ENCODE results near the gene EEPD1. TPM values are rescaled to one million over a fixed set of nuclear protein-coding genes. Genes with fewer than 3 reads are reported as not detected.
"Not testable (repeated sequence)": the region's sequence is repeated elsewhere in the genome, so short reads cannot be mapped to it uniquely, and the experiment has no call there.

The EEPD1 gene
- total RNA-seq, 1 donor, result 4.1 TPM

- Histone ChIP-seq H3K9me3 (ENCODE audit: low read depth, low read length) (no peaks in the 10 kb centered on the region), H3K4me1 (ENCODE audit: insufficient read depth, low read length) (peaks cover 52% of the 10 kb centered on the region), H3K4me3 (ENCODE audit: low read length) (no peak overlapping the region), H3K27me3 (ENCODE audit: insufficient read depth, low read length) (no peaks in the 10 kb centered on the region)
These were observed 33.9 kb upstream of the EEPD1 start for GRCh38 chr7:36119005-36119706.

DNA sequence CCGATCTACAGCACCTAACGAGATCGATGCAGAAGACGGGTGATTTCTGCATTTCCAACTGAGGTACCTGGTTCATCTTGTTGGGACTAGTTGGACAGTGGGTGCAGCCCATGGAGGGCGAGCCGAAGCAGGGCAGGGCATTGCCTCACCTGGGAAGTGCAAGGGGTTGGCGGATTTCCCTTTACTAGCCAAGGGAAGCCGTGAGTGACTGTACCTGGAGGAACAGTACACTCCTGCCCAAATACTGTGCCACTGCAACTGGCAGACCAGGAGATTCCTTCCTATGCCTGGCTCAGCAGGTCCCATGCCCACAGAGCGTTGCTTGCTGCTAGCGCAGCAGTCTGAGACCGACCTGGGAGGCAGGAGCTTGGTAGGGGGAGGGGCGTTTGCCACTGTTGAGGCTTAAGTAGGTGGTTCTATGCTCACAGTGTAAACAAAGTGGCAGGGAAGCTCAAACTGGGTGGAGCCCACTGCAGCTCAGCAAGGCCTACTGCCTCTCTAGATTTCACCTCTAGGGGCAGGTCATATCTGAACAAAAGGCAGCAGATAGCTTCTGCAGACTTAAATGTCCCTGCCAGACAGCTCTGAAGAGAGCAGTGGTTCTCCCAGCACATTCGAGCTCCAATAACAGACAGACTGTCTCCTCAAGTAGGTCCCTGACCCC lies 32.9 kb upstream of the EEPD1 start:
- H3K4me3 ChIP-seq (ENCODE audit: low read length); H3K27me3 ChIP-seq (ENCODE audit: insufficient read depth, low read length); H3K9me3 ChIP-seq (ENCODE audit: low read depth, low read length): not testable (repeated sequence)
- peaks cover 52% of the 10 kb centered on the region for H3K4me1 ChIP-seq (ENCODE audit: insufficient read depth, low read length)

DNA sequence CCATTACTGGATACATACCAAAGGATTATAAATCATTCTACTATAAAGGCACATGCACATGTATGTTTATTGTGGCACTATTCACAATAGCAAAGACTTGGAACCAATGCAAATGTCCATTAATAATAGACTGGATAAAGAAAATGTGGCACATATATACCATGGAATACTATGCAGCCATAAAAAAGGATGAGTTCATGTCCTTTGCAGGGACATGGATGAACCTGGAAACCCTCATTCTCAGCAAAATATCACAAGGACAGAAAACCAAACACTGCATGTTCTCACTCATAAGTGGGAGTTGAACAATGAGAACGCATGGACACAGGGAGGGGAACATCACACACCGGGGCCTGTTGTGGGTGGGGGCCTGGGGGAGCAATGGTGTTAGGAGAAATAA lies 27.4 kb upstream of the EEPD1 start:
- H3K9me3 ChIP-seq (ENCODE audit: low read depth, low read length); H3K4me1 ChIP-seq (ENCODE audit: insufficient read depth, low read length); H3K4me3 ChIP-seq (ENCODE audit: low read length); H3K27me3 ChIP-seq (ENCODE audit: insufficient read depth, low read length): not testable (repeated sequence)

- Histone ChIP-seq H3K27me3 (ENCODE audit: insufficient read depth, low read length) (no peaks in the 10 kb centered on the region), H3K4me1 (ENCODE audit: insufficient read depth, low read length) (no peaks in the 10 kb centered on the region), H3K4me3 (ENCODE audit: low read length) (no peak overlapping the region), H3K9me3 (ENCODE audit: low read depth, low read length) (no peaks in the 10 kb centered on the region)
These were observed 25.8 kb upstream of the EEPD1 start for GRCh38 chr7:36127075-36127740.

DNA sequence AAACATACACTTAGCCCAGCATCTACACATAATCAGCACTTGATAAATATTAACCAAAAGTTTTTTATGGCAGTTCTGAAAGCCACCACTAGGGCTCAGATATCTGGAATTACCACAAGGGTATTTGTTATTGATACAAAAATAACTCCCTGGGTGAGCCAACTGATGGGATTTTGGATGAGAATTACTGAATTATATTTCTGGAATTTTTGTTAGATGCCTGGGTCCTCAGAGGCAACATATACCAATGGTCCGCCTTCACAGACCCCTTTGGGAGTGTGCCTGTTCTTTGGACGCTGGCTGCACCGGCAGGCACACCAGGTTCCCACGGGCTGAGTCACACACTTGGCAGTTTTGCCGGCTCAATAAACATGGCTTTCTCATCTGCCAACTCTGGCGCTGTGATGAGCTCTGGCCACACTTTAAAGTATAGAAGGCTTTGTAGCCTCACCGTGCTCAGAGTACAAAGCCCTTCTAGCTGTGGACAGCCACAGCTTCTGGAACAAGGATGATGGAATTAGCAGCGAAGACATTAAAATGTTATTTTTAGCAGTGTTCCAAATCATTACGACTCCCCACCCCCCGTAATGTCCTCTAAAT lies 24.5 kb upstream of the EEPD1 start:
- Histone ChIP-seq H3K9me3 (ENCODE audit: low read depth, low read length) (no peaks in the 10 kb centered on the region), H3K4me3 (ENCODE audit: low read length) (no peak overlapping the region), H3K4me1 (ENCODE audit: insufficient read depth, low read length) (no peaks in the 10 kb centered on the region), H3K27me3 (ENCODE audit: insufficient read depth, low read length) (no peaks in the 10 kb centered on the region)

GRCh38 chr7:36129048-36129534 lies 24.0 kb upstream of the EEPD1 start:
- H3K27me3 ChIP-seq (ENCODE audit: insufficient read depth, low read length), result no peaks in the 10 kb centered on the region
- H3K4me3 ChIP-seq (ENCODE audit: low read length), result no peak overlapping the region
- H3K4me1 ChIP-seq (ENCODE audit: insufficient read depth, low read length), result no peaks in the 10 kb centered on the region
- no peaks in the 10 kb centered on the region for H3K9me3 ChIP-seq (ENCODE audit: low read depth, low read length)

DNA sequence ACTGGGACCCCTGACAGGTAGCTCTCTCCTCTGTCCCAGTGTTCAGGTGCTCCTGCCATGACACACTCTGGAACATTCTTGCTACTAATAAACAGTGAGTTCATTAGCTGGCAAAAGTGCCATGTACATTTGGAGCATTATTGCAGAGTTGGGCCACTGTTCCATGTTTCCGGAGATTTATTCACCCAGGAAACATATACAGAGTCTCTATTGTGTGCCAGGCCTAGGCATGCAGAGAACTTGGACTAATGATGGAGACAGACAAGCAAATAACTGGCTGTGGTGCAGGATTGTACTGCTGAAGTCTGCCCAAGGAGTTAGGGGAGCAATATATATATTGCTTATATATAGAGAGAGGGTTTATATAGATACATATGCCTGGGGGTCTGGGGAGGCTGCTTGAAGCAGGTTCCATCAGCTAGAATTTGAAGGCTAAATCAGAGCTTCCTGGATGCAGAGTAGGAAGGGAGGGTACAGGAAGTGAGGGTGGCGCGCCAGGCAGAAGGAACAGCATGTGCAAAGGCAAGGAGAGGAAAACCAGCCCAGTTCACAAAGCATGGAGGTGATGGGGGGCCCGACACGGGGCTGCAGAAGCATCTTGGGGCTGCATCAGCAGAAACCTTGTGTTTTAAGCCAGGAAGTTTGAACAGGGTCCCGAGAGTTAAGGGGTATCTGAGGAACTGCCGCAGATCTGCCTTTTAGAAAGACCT lies 22.7 kb upstream of the EEPD1 start:
- Histone ChIP-seq H3K9me3 (ENCODE audit: low read depth, low read length) (no peaks in the 10 kb centered on the region), H3K4me1 (ENCODE audit: insufficient read depth, low read length) (no peaks in the 10 kb centered on the region), H3K27me3 (ENCODE audit: insufficient read depth, low read length) (no peaks in the 10 kb centered on the region)

GRCh38 chr7:36131026-36131425 lies 22.0 kb upstream of the EEPD1 start:
- Histone ChIP-seq H3K4me1 (ENCODE audit: insufficient read depth, low read length) (no peaks in the 10 kb centered on the region), H3K9me3 (ENCODE audit: low read depth, low read length) (no peaks in the 10 kb centered on the region), H3K27me3 (ENCODE audit: insufficient read depth, low read length) (no peaks in the 10 kb centered on the region), H3K4me3 (ENCODE audit: low read length) (no peak overlapping the region)

More for the DNA sequence above, 22.7 kb upstream of the EEPD1 start:
- H3K4me3 ChIP-seq (ENCODE audit: low read length), result no peak overlapping the region

DNA sequence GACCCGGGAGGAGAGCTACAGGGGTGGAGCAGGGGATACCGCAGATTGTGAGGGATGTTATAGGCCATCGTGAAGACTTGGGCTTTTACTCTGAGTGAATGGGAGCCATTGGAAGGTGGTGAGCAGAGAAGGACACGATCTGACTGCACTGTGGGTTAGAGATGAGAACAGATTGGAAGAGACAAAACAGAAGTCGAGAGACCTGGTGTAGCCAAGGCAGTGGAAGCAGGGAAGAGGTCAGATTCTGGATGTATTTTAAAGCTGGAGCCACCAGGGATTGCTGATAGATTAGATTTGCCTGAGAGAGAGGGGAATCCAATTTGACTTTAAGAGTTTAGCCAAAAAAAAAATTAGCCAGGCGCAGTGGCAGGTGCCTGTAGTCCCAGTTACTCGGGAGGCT lies 21.6 kb upstream of the EEPD1 start:
- Histone ChIP-seq H3K4me3 (ENCODE audit: low read length) (no peak overlapping the region), H3K9me3 (ENCODE audit: low read depth, low read length) (no peaks in the 10 kb centered on the region), H3K4me1 (ENCODE audit: insufficient read depth, low read length) (no peaks in the 10 kb centered on the region), H3K27me3 (ENCODE audit: insufficient read depth, low read length) (no peaks in the 10 kb centered on the region)

GRCh38 chr7:36132012-36132411 lies 21.0 kb upstream of the EEPD1 start:
- Histone ChIP-seq H3K27me3 (ENCODE audit: insufficient read depth, low read length) (no peaks in the 10 kb centered on the region), H3K4me1 (ENCODE audit: insufficient read depth, low read length) (no peaks in the 10 kb centered on the region)

GRCh38 chr7:36135700-36136099 lies 17.4 kb upstream of the EEPD1 start:
- Histone ChIP-seq H3K4me3 (ENCODE audit: low read length) (no peak overlapping the region), H3K4me1 (ENCODE audit: insufficient read depth, low read length) (no peaks in the 10 kb centered on the region), H3K9me3 (ENCODE audit: low read depth, low read length) (no peaks in the 10 kb centered on the region), H3K27me3 (ENCODE audit: insufficient read depth, low read length) (no peaks in the 10 kb centered on the region)

More at GRCh38 chr7:36132012-36132411, 21.0 kb upstream of the EEPD1 start:
- Histone ChIP-seq H3K4me3 (ENCODE audit: low read length) (no peak overlapping the region), H3K9me3 (ENCODE audit: low read depth, low read length) (no peaks in the 10 kb centered on the region)

GRCh38 chr7:36137258-36137657 lies 15.8 kb upstream of the EEPD1 start:
- Histone ChIP-seq H3K4me1 (ENCODE audit: insufficient read depth, low read length) (no peaks in the 10 kb centered on the region), H3K9me3 (ENCODE audit: low read depth, low read length) (no peaks in the 10 kb centered on the region), H3K27me3 (ENCODE audit: insufficient read depth, low read length) (no peaks in the 10 kb centered on the region), H3K4me3 (ENCODE audit: low read length) (no peak overlapping the region)

- H3K9me3 ChIP-seq (ENCODE audit: low read depth, low read length), result no peaks in the 10 kb centered on the region
- no peaks in the 10 kb centered on the region for H3K27me3 ChIP-seq (ENCODE audit: insufficient read depth, low read length)
- no peak overlapping the region for H3K4me3 ChIP-seq (ENCODE audit: low read length)
- H3K4me1 ChIP-seq (ENCODE audit: insufficient read depth, low read length), result no peaks in the 10 kb centered on the region
These were observed 15.3 kb upstream of the EEPD1 start for GRCh38 chr7:36137754-36138153.

- no peaks in the 10 kb centered on the region for H3K27me3 ChIP-seq (ENCODE audit: insufficient read depth, low read length)
- no peaks in the 10 kb centered on the region for H3K9me3 ChIP-seq (ENCODE audit: low read depth, low read length)
- H3K4me1 ChIP-seq (ENCODE audit: insufficient read depth, low read length), result no peaks in the 10 kb centered on the region
- no peak overlapping the region for H3K4me3 ChIP-seq (ENCODE audit: low read length)
These were observed 14.8 kb upstream of the EEPD1 start for GRCh38 chr7:36138209-36138608.

- Histone ChIP-seq H3K4me3 (ENCODE audit: low read length) (no peak overlapping the region), H3K4me1 (ENCODE audit: insufficient read depth, low read length) (no peaks in the 10 kb centered on the region), H3K27me3 (ENCODE audit: insufficient read depth, low read length) (no peaks in the 10 kb centered on the region), H3K9me3 (ENCODE audit: low read depth, low read length) (no peaks in the 10 kb centered on the region)
These were observed 11.7 kb upstream of the EEPD1 start for GRCh38 chr7:36141351-36141750.

Measured in mononuclear cell (primary cell).